ENCODE measurements around the gene KPNA3. TPM values are rescaled to one million over a fixed set of nuclear protein-coding genes. Genes with fewer than 3 reads are reported as not detected.

The KPNA3 gene
- total and polyA plus RNA-seq, 8 donors, result 5.3 to 16.0 (median 8.5) TPM

DNA sequence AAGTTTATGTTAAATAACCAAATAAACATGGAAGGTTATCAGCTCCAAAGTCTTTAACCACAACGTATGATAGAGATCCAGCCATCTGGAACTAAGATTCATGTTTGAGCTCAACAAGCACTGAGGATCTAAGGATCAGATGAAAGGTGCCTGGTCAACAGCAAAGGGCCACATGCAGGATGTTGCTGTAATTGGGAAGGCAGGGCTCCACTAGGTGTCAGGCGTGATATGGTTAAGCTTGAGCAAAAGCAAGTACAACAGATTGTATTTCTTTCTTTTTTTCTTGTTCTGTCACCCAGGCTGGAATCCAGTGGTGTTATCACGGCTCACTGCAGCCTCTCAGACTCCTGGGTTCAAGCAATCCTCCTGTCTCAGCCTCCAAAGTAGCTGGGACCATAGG is 113.2 kb downstream of the KPNA3 start:
- no peak overlapping the region for H3K27ac ChIP-seq
- no peaks in the 10 kb centered on the region for H3K4me1 ChIP-seq
- 63 to 71% methylated on average over 3 of the region's 3 CpGs for whole genome bisulfite sequencing, 2 donors
- no peak for FAIRE-seq
- ATAC-seq, result peak in 3 of 4 donors; percentile 46 to 57 (median 55)
- H3K9me3 ChIP-seq, result no peaks in the 10 kb centered on the region
- DNase-seq, result no peak
- TF ChIP-seq, protein P1, sequence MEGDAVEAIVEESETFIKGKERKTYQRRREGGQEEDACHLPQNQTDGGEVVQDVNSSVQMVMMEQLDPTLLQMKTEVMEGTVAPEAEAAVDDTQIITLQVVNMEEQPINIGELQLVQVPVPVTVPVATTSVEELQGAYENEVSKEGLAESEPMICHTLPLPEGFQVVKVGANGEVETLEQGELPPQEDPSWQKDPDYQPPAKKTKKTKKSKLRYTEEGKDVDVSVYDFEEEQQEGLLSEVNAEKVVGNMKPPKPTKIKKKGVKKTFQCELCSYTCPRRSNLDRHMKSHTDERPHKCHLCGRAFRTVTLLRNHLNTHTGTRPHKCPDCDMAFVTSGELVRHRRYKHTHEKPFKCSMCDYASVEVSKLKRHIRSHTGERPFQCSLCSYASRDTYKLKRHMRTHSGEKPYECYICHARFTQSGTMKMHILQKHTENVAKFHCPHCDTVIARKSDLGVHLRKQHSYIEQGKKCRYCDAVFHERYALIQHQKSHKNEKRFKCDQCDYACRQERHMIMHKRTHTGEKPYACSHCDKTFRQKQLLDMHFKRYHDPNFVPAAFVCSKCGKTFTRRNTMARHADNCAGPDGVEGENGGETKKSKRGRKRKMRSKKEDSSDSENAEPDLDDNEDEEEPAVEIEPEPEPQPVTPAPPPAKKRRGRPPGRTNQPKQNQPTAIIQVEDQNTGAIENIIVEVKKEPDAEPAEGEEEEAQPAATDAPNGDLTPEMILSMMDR (IDR thresholded peaks at IDR 0.05), result no peak
- no peaks in the 10 kb centered on the region for H3K27me3 ChIP-seq
- H3K4me3 ChIP-seq, result no peak overlapping the region
- H3K36me3 ChIP-seq, result no peaks in the 10 kb centered on the region
- intact Hi-C loops (cut with DNase I), result no loop called here

DNA sequence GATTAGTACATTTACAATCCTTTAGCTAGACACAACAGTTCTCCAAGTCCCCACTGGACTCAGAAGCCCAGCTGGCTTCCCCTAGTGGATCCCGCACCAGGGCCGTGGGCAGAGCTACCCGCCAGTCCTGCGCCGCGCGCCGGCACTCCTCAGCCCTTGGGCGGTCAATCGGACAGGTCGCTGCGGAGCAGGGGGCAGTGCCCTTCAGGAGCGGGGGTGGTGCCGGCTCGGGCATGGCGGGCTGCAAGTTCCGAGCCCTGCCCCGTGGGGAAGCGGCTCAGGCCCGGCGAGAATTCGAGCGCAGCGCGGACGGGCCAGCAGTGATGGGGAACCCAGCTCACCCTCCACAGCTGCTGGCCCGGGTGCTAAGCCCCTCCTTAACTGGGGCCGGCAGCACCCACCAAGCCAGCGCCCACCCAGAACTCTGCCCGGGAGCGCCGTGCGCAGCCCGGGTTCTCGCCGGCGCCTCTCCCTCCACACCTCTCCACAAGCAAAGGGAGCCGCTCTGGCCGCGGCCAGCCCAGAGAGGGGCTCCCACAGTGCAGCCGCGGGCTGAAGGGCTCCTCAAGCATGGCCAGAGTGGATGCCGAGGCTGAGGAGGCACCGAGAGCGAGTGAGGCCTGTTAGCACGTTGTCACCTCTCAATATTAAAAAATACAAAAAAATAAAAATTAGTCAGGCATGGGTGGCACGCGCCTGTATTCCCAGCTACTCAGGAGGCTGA is 114.1 kb downstream of the KPNA3 start:
- DNase-seq (no peak), FAIRE-seq (no peak), ATAC-seq (no peak)
- WGBS, 2 donors, result 95% methylated on average over 47 to 48 of the region's 48 CpGs
- H3K9me3 ChIP-seq, result no peaks in the 10 kb centered on the region
- H3K4me3 ChIP-seq, result no peak overlapping the region
- no peak overlapping the region for H3K27ac ChIP-seq
- intact Hi-C loops (cut with DNase I), result no loop called here
- H3K27me3 ChIP-seq, result no peaks in the 10 kb centered on the region
- H3K36me3 ChIP-seq, result no peaks in the 10 kb centered on the region
- H3K4me1 ChIP-seq, result no peaks in the 10 kb centered on the region
- TF ChIP-seq, protein P1 (IDR thresholded peaks at IDR 0.05), result no peak

DNA sequence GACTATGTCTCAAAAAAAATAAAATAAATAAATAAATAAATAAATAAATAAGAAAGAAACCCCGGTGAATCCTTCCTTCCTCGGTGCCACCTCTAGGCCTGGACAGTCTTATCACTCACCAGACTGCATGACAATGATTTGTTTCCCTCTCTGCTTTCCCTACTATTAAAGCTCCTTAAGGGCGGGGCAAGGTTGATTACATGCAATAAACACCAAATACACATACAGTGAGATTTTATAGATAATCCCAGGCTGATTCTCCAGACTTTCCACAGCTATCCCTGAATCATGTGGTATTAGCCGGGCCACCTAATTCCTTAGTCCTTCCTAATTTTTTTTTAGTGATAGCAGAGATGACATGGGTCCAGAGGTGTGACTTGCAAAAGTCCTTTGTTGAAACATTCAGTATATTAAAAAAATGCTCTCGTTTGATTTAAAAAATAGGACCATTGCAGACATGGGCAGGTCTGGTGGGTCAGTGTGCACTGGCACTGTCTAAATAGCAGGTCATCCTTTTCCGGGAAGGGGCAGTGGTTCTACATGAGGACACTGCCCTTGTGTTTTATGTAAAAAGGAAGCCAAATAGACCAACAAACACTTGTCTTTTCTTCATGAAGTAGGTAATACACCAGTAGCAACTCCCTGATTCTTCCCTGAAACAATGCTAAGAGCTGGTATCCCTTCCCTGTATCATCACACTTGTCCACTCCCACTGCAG is 115.7 kb downstream of the KPNA3 start:
- ATAC-seq, result no peak
- no peak for DNase-seq
- Histone ChIP-seq H3K36me3 (no peaks in the 10 kb centered on the region), H3K4me1 (no peaks in the 10 kb centered on the region), H3K9me3 (no peaks in the 10 kb centered on the region), H3K4me3 (no peak overlapping the region), H3K27me3 (no peaks in the 10 kb centered on the region), H3K27ac (no peak overlapping the region)
- 93 to 97% methylated on average over 6 of the region's 6 CpGs for WGBS, 2 donors
- FAIRE-seq, result no peak
- TF ChIP-seq, protein P1 (IDR thresholded peaks at IDR 0.05), result no peak
- intact Hi-C loops (cut with DNase I), result no loop called here

DNA sequence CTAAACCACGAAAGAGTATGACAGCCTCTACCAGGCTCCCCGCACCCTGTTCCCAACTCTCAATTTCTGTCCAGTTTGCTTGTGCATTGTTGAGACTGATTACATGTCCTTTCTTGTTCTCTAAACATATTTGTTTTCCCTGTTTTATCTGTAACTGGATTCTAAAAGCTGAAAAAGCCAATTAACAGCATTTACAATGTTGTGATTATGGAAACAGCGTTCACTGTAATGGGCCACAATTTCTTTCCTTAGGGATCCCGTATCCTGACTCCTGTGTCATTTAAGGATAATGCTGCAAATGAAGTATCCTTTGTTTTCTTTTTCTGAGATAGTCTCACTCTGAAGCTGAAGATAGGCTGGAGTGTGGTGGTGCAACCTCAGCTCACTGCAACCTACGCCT is 121.7 kb downstream of the KPNA3 start:
- Histone ChIP-seq H3K36me3 (peaks cover 0 to 9% (median 3%) of the 10 kb centered on the region in 3 donors), H3K27ac (no peak overlapping the region), H3K4me1 (no peaks in the 10 kb centered on the region), H3K27me3 (no peaks in the 10 kb centered on the region), H3K9me3 (no peaks in the 10 kb centered on the region), H3K4me3 (no peak overlapping the region)
- FAIRE-seq (no peak), DNase-seq (no peak), ATAC-seq (no peak)
- WGBS, 2 donors, result 68 to 78% methylated on average over 5 of the region's 5 CpGs
- intact Hi-C loops (cut with DNase I), result loop anchor here in 1 of 3 donors (5.0 kb wide), 1 partner anchor 176 kb away; no protein-coding TSS in a partner anchor
- TF ChIP-seq, protein P1 (IDR thresholded peaks at IDR 0.05), result no peak
